Lung (tissue), 12 donors: ENCODE results near the gene ATG10. TPM values are rescaled to one million over a fixed set of nuclear protein-coding genes. Genes with fewer than 3 reads are reported as not detected.

Experiments used
- ATAC-seq: fragments of 200-7000 bp; cut with Tn5 transposase; one replicate; pipeline ENCODE4 v1.9.1; 2020; ENCODE audit warnings: moderate number of reproducible peaks; ENCODE audit not compliant: insufficient read depth, low FRiP score
- DNase-seq, 3 donors: peaks; one replicate each; pipeline ENCODE4 v3.0.0-alpha.2; 2013 to 2017
- H3K27ac ChIP-seq, 2 donors: one replicate each; pipeline ENCODE4 v1.5.1; 2013; ENCODE audit warnings: mild to moderate bottlenecking in 2 of 2, moderate library complexity in 2 of 2, control low read depth in 1 of 2, inconsistent platforms in 1 of 2, low read depth in 1 of 2, low read length in 1 of 2
- H3K27me3 ChIP-seq, 3 donors: one replicate each; pipeline ENCODE4 v1.5.1; 2013; ENCODE audit warnings: low read length in 2 of 3; ENCODE audit not compliant: control insufficient read depth in 3 of 3, insufficient read depth in 3 of 3
- H3K36me3 ChIP-seq, 4 donors: one replicate each; pipeline ENCODE4 v1.5.1; 2013; ENCODE audit warnings: low read length in 4 of 4, mild to moderate bottlenecking in 1 of 4, moderate library complexity in 1 of 4; ENCODE audit not compliant: control insufficient read depth in 4 of 4, insufficient read depth in 4 of 4
- H3K4me1 ChIP-seq, 5 donors: one replicate each; pipeline ENCODE4 v1.5.1; 2013; ENCODE audit warnings: low read length in 5 of 5, mild to moderate bottlenecking in 2 of 5, moderate library complexity in 1 of 5; ENCODE audit not compliant: control insufficient read depth in 5 of 5, insufficient read depth in 5 of 5
- H3K4me3 ChIP-seq: one replicate; pipeline ENCODE4 v1.5.1; 2013; ENCODE audit warnings: mild to moderate bottlenecking, control low read depth, moderate library complexity
- H3K9ac ChIP-seq, 2 donors: one replicate each; pipeline ENCODE4 v1.5.1; 2013; ENCODE audit warnings: low read length in 2 of 2, control low read depth in 1 of 2; ENCODE audit not compliant: insufficient read depth in 1 of 2
- H3K9me3 ChIP-seq, 4 donors: one replicate each; pipeline ENCODE4 v1.5.1; 2013; ENCODE audit warnings: low read length in 3 of 4, mild to moderate bottlenecking in 1 of 4, moderate library complexity in 1 of 4; ENCODE audit not compliant: control insufficient read depth in 4 of 4, insufficient read depth in 3 of 4
- WGBS, 2 donors: extraction: QIAGEN DNeasy Blood & Tissue Kit; methylation state at CpG; one replicate each; pipeline ENCODE4 v1.1.7; 2013; 5-methylcytosine and 5-hydroxymethylcytosine counted together
- polyA plus RNA-seq, 2 donors: library from polyadenylated mRNA; stranded (reverse); fragments of 200-250 nt; gene quantifications; one replicate each; pipeline ENCODE4 v1.2.1, GENCODE V29; 2013
- total RNA-seq, 2 donors: library from RNA; depleted of rRNA in 1 of 2; stranded (reverse); fragments of >200 nt in 1 of 2; gene quantifications; one replicate each; pipeline ENCODE4 v1.2.1, GENCODE V29; 2014 to 2021
- TF ChIP-seq, protein P1 (sequence below): IDR thresholded peaks from 2 replicates; pipeline ENCODE4 v1.5.1; 2012; ENCODE audit warnings: mild to moderate bottlenecking; ENCODE audit errors: control extremely low read depth, extremely low read depth
- donor health status: control.
- donor health status: control.
- donor health status: Bipolar disorder and iron deficiency.
- donor health status: healthy.
- donor health status: DM: yes; HTN: yes; CAD: no.

ATG10 gene
- total and polyA plus RNA-seq, 4 donors, result 4.6 to 10.2 (median 5.8) TPM

DNA sequence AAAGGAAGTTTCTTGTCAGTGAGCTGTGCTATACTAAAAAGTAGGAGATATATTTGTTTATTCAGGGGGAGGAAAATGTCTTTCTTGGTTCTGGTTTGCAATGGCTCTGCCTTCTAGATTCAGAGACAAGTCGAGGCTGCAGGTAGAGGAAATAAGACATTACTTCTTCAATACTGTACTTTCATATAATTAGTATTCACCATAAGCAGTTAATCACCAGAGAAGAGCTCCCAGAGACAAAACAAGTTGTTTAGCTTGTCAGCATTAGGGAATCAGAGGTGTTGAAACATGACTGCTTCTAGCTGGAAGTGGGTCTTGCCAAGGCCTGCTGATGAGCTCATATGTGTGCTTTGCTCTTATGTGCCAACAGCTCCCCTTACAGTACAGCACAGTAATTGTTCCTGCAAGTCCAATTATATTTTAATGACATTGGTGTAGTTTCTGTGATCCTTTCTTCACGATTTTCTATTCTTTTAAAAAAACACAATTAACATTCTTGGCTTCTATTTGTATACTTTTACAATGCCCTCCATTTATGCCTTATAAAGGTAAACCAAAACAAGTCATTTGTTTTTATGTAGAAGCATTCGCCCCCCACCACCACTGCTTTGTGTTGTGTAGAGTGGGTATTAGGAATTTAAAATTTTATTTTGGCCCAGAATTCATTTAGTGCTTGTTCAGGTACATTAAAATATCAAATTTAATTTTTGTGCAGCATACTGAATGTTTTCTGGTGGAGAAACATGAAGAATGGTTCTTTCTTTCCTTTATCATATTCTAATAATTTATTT, 194.1 kb downstream of the ATG10 start:
- no peak overlapping the region for H3K27ac ChIP-seq
- TF ChIP-seq, protein P1, sequence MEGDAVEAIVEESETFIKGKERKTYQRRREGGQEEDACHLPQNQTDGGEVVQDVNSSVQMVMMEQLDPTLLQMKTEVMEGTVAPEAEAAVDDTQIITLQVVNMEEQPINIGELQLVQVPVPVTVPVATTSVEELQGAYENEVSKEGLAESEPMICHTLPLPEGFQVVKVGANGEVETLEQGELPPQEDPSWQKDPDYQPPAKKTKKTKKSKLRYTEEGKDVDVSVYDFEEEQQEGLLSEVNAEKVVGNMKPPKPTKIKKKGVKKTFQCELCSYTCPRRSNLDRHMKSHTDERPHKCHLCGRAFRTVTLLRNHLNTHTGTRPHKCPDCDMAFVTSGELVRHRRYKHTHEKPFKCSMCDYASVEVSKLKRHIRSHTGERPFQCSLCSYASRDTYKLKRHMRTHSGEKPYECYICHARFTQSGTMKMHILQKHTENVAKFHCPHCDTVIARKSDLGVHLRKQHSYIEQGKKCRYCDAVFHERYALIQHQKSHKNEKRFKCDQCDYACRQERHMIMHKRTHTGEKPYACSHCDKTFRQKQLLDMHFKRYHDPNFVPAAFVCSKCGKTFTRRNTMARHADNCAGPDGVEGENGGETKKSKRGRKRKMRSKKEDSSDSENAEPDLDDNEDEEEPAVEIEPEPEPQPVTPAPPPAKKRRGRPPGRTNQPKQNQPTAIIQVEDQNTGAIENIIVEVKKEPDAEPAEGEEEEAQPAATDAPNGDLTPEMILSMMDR, result peak; percentile 67
- DNase-seq, result peak; percentile 90 to 98 (median 96)
- H3K4me1 ChIP-seq, result peaks cover 2 to 67% (median 10%) of the 10 kb centered on the region in 5 donors
- WGBS, 2 donors, result 45 to 48% methylated on average over 3 of the region's 3 CpGs
- H3K4me3 ChIP-seq, result no peak overlapping the region
- peak; percentile 91 for ATAC-seq
- no peaks in the 10 kb centered on the region for H3K9me3 ChIP-seq
- no peaks in the 10 kb centered on the region for H3K36me3 ChIP-seq
- no peaks in the 10 kb centered on the region for H3K27me3 ChIP-seq
- peak overlapping the region in 1 of 2 donors; percentile 78 for H3K9ac ChIP-seq

DNA sequence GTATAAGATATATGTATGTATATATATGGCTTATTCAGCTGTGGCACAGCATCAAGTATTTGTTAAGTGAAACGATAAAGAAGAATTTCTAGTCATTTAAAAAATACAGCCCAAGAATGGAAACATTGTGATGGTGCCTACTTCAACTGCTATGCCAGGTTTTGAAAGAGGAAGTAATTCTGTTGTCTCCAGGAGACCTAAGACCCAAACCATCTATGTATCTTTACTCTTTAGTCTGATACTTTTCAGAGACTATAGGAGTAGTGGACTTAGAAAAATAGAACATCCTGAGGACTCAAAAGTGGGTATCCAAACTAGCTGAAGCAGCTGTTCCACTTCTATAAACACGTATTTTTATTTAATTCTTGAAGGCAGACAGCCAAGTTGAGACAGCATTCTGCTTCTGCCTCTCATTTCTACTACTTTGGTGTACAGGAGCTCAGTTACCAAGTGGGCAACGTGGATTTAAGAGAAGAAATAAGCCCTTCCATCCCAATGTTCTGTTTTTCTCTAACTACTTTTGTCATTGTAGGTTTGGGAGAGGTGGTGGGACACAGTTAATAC, 195.6 kb downstream of the ATG10 start:
- Histone ChIP-seq H3K27me3 (no peaks in the 10 kb centered on the region), H3K36me3 (no peaks in the 10 kb centered on the region), H3K4me1 (peaks cover 2 to 67% (median 10%) of the 10 kb centered on the region in 5 donors), H3K4me3 (no peak overlapping the region), H3K9ac (peak overlapping the region in 1 of 2 donors; percentile 1), H3K27ac (no peak overlapping the region), H3K9me3 (no peaks in the 10 kb centered on the region)
- TF ChIP-seq, protein P1, result no peak
- peak; percentile 68 to 97 (median 96) for DNase-seq
- WGBS, 2 donors, result 68 to 82% methylated on average over 3 of the region's 3 CpGs
- ATAC-seq, result no peak

DNA sequence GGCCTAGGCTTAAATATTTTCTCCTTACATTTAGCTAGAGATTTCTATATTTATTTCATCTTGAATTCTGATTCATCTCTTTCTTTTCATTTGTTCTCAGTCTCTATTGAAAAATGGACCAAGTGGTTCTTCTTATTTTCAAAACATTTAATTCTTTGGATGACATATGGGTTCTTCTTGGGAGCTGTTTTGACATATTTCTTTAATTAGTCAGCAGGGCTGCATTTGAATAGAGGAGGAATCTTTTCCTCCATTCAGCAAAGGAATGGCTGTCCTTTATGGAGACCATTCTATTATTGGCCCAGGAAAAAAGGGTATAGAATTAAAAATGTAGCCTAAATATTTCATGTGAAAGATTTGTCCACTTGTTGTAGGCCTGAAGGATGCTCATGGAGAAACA, 196.5 kb downstream of the ATG10 start:
- TF ChIP-seq, protein P1, result no peak
- no peak for ATAC-seq
- no peaks in the 10 kb centered on the region for H3K27me3 ChIP-seq

More for the DNA sequence above, 196.5 kb downstream of the ATG10 start:
- no peak overlapping the region for H3K4me3 ChIP-seq
- DNase-seq, result no peak
- H3K9ac ChIP-seq, result no peak overlapping the region
- no peaks in the 10 kb centered on the region for H3K36me3 ChIP-seq
- H3K9me3 ChIP-seq, result no peaks in the 10 kb centered on the region
- peaks cover 2 to 67% (median 10%) of the 10 kb centered on the region in 5 donors for H3K4me1 ChIP-seq
- H3K27ac ChIP-seq, result no peak overlapping the region
